GM19238 (cell line): ENCODE measurements around the gene KIN.
"Not testable (repeated sequence)": the region's sequence is repeated elsewhere in the genome, so short reads cannot be mapped to it uniquely, and the experiment has no call there.

ENCODE experiments used
- DNase-seq: peaks from one replicate; pipeline ENCODE4 v3.0.0; 2011; ENCODE audit warnings: low spot score; ENCODE audit not compliant: insufficient read length

Gene KIN

GRCh38 chr10:7787857-7788638 lies at the start of gene KIN, which contains the start of gene ATP5F1C:
TSS of gene KIN (minus strand) at chr10:7787993. CDS start at chr10:7787933, 60 bp downstream.
TSS of gene ATP5F1C (plus strand) at chr10:7788177. CDS start at chr10:7788208, 31 bp downstream.
- DNase-seq: peak; percentile 91

GRCh38 chr10:7836571-7836970 lies 48.8 kb upstream of the KIN start:
- DNase-seq: no peak

GRCh38 chr10:7834262-7834661 lies 46.5 kb upstream of the KIN start:
- DNase-seq: no peak

- no peak for DNase-seq
Observed at GRCh38 chr10:7833210-7833609, 45.4 kb upstream of the KIN start.

- DNase-seq: no peak
Observed at GRCh38 chr10:7832060-7832459, 44.3 kb upstream of the KIN start.

GRCh38 chr10:7829289-7829834 lies 41.6 kb upstream of the KIN start:
- DNase-seq: no peak

- DNase-seq: no peak
Observed at GRCh38 chr10:7826971-7827370, 39.2 kb upstream of the KIN start.

GRCh38 chr10:7824251-7824650 lies 36.5 kb upstream of the KIN start:
- DNase-seq: no peak

- DNase-seq: peak; percentile 3
Observed at GRCh38 chr10:7819121-7819460, 31.3 kb upstream of the KIN start.

GRCh38 chr10:7818295-7819120 lies 30.7 kb upstream of the KIN start, which contains the start of gene TAF3:
TSS of gene TAF3 (plus strand) at chr10:7818505. CDS start at chr10:7818710, 205 bp downstream.
- DNase-seq: peak; percentile 78

- DNase-seq: no peak
Observed at GRCh38 chr10:7817984-7818294, 30.1 kb upstream of the KIN start.

- no peak for DNase-seq
Observed at GRCh38 chr10:7817576-7817975, 29.8 kb upstream of the KIN start.

GRCh38 chr10:7813481-7813880 lies 25.7 kb upstream of the KIN start:
- no peak for DNase-seq

GRCh38 chr10:7811743-7812142 lies 23.9 kb upstream of the KIN start:
- DNase-seq: not testable (repeated sequence)

GRCh38 chr10:7811000-7811399 lies 23.2 kb upstream of the KIN start:
- no peak for DNase-seq

GRCh38 chr10:7810443-7810842 lies 22.6 kb upstream of the KIN start:
- no peak for DNase-seq

- DNase-seq: no peak
Observed at GRCh38 chr10:7808686-7809267, 21.0 kb upstream of the KIN start.

- no peak for DNase-seq
Observed at GRCh38 chr10:7804741-7805140, 16.9 kb upstream of the KIN start.

GRCh38 chr10:7804216-7804615 lies 16.4 kb upstream of the KIN start:
- DNase-seq: no peak

- no peak for DNase-seq
Observed at GRCh38 chr10:7802606-7803005, 14.8 kb upstream of the KIN start.

GRCh38 chr10:7797582-7797981 lies 9.8 kb upstream of the KIN start:
- no peak for DNase-seq

GRCh38 chr10:7795605-7796004 lies 7.8 kb upstream of the KIN start:
- no peak for DNase-seq
